Measurements from ENCODE around the gene NAT8.

- TF ChIP-seq CTCF (IDR thresholded peaks at IDR 0.05) (no peak), ZFX (IDR thresholded peaks at IDR 0.05; ENCODE audit: borderline replicate concordance) (no peak)
Measured at GRCh38 chr2:73614105-73614504, 28.1 kb downstream of the NAT8 start.
